ENCODE data around the gene CYP19A1.

DNA sequence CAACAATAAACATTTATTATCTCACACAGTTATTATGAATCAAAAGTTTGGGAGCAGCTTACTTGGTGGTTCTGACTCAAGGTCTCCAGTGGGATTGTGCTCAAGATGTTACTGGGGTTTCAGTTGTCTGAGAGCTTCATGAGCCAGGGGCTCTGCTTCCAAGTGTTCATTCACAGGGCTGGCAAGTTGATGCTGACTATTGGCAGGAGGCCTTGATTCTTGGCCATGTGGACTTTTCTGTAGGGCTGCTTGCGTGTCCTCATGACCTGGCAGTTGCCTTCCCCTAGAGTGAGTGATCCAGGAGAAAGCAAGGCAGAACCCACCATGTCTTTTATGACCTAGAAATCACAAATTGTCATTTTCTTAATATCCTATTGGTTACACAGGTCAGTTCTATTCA lies 156.5 kb downstream of the CYP19A1 start:
- TF ChIP-seq, protein P1, sequence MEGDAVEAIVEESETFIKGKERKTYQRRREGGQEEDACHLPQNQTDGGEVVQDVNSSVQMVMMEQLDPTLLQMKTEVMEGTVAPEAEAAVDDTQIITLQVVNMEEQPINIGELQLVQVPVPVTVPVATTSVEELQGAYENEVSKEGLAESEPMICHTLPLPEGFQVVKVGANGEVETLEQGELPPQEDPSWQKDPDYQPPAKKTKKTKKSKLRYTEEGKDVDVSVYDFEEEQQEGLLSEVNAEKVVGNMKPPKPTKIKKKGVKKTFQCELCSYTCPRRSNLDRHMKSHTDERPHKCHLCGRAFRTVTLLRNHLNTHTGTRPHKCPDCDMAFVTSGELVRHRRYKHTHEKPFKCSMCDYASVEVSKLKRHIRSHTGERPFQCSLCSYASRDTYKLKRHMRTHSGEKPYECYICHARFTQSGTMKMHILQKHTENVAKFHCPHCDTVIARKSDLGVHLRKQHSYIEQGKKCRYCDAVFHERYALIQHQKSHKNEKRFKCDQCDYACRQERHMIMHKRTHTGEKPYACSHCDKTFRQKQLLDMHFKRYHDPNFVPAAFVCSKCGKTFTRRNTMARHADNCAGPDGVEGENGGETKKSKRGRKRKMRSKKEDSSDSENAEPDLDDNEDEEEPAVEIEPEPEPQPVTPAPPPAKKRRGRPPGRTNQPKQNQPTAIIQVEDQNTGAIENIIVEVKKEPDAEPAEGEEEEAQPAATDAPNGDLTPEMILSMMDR (IDR thresholded peaks at IDR 0.05): no peak
- TF ChIP-seq EP300 (IDR thresholded peaks at IDR 0.05) (no peak), POLR2A (IDR thresholded peaks at IDR 0.05) (no peak), POLR2AphosphoS5 (IDR thresholded peaks at IDR 0.05) (no peak)
